Activated CD4-positive, alpha-beta memory T cell treated with anti-CD3 and anti-CD28 coated beads for 36 hours (primary cell): ENCODE data around the gene PPARG. TPM values are rescaled to one million over a fixed set of nuclear protein-coding genes. Genes with fewer than 3 reads are reported as not detected.
"Not testable (repeated sequence)": the region's sequence is repeated elsewhere in the genome, so short reads cannot be mapped to it uniquely, and the experiment has no call there.

ENCODE experiments used
- CTCF ChIA-PET: fragments of 350-600 bp; sonication (Branson Sonifier 250); formaldehyde crosslinking; loops from one replicate; lab custom pipeline; 2021; ENCODE audit warnings: antibody characterized with exemption, inconsistent platforms; lab: Charles Lee
- POLR2A ChIA-PET: fragments of 350-600 bp; sonication (Branson Sonifier 250); formaldehyde crosslinking; loops from one replicate; lab custom pipeline; 2021; ENCODE audit warnings: antibody characterized with exemption; lab: Charles Lee
- DNase-seq: peaks from one replicate; pipeline ENCODE4 v3.0.0-alpha.2; 2020
- H3K27ac Mint-ChIP-seq: one replicate; pipeline ENCODE4 v1.8.0; 2021; ENCODE audit warnings: mixed read lengths
- H3K27me3 Mint-ChIP-seq: one replicate; pipeline ENCODE4 v1.8.0; 2021; ENCODE audit warnings: mixed read lengths
- H3K36me3 Mint-ChIP-seq: one replicate; pipeline ENCODE4 v1.8.0; 2021; ENCODE audit warnings: mixed read lengths
- H3K4me1 Mint-ChIP-seq: one replicate; pipeline ENCODE4 v1.8.0; 2021; ENCODE audit warnings: low read depth, mixed read lengths
- H3K4me3 Mint-ChIP-seq: one replicate; pipeline ENCODE4 v1.8.0; 2021; ENCODE audit warnings: mild to moderate bottlenecking, mixed read lengths
- H3K9me3 Mint-ChIP-seq: one replicate; pipeline ENCODE4 v1.8.0; 2021; ENCODE audit warnings: mixed read lengths
- intact Hi-C: fragments of 100-400 bp; cut with micrococcal nuclease; formaldehyde crosslinking; loops from one replicate; pipeline ENCODE4 v1.15.1; 2023
- total RNA-seq, 2 experiments: library from RNA; stranded (reverse); gene quantifications; one replicate each; pipeline ENCODE4 v1.2.3, GENCODE V29; 2021

The PPARG gene
- total RNA-seq, 2 experiments from 2014 or later = 2.7 TPM

GRCh38 chr3:12285003-12285555 lies 3.8 kb upstream of the PPARG start:
- H3K36me3 Mint-ChIP-seq = no peaks in the 10 kb centered on the region
- no peak overlapping the region for H3K4me3 Mint-ChIP-seq
- no peak overlapping the region for H3K27ac Mint-ChIP-seq
- intact Hi-C loops = loop anchor here (5.0 kb wide), 2 partner anchors 148 to 187 kb away; no protein-coding TSS in a partner anchor
- POLR2A ChIA-PET = no interaction called here
- H3K4me1 Mint-ChIP-seq = peaks cover 10% of the 10 kb centered on the region
- CTCF ChIA-PET = no interaction called here
- H3K9me3 Mint-ChIP-seq = no peaks in the 10 kb centered on the region
- DNase-seq = no peak
- peaks cover 40% of the 10 kb centered on the region for H3K27me3 Mint-ChIP-seq

- CTCF ChIA-PET = not testable (repeated sequence)
- H3K27me3 Mint-ChIP-seq = peaks cover 36% of the 10 kb centered on the region
Measured at GRCh38 chr3:12285779-12286178, 3.1 kb upstream of the PPARG start.

GRCh38 chr3:12286504-12286903 lies 2.4 kb upstream of the PPARG start:
- Mint-ChIP-seq H3K27ac (no peak overlapping the region), H3K4me1 (peaks cover 10% of the 10 kb centered on the region), H3K27me3 (peaks cover 40% of the 10 kb centered on the region), H3K9me3 (no peaks in the 10 kb centered on the region), H3K4me3 (no peak overlapping the region), H3K36me3 (no peaks in the 10 kb centered on the region)
- intact Hi-C loops = loop anchor here (5.0 kb wide), 2 partner anchors 149 to 186 kb away; no protein-coding TSS in a partner anchor
- POLR2A ChIA-PET = no interaction called here
- CTCF ChIA-PET = interaction anchor here (1.0 kb wide), 1 partner anchor 151 kb away, joined by 3 read pairs; no protein-coding TSS in a partner anchor
- DNase-seq = no peak

More at GRCh38 chr3:12285779-12286178, 3.1 kb upstream of the PPARG start:
- H3K9me3 Mint-ChIP-seq, H3K27ac Mint-ChIP-seq, H3K4me3 Mint-ChIP-seq, H3K36me3 Mint-ChIP-seq, POLR2A ChIA-PET, DNase-seq: not testable (repeated sequence)
- intact Hi-C loops = loop anchor here (5.0 kb wide), 2 partner anchors 148 to 187 kb away; no protein-coding TSS in a partner anchor
- peaks cover 10% of the 10 kb centered on the region for H3K4me1 Mint-ChIP-seq

GRCh38 chr3:12286927-12287726 lies 1.7 kb upstream of the PPARG start:
- H3K4me1 Mint-ChIP-seq = peaks cover 10% of the 10 kb centered on the region
- no peaks in the 10 kb centered on the region for H3K36me3 Mint-ChIP-seq
- peak overlapping the region; percentile 48 for H3K4me3 Mint-ChIP-seq
- no peaks in the 10 kb centered on the region for H3K9me3 Mint-ChIP-seq
- H3K27ac Mint-ChIP-seq = no peak overlapping the region
- POLR2A ChIA-PET = no interaction called here
- DNase-seq = peak; percentile 15
- peaks cover 40% of the 10 kb centered on the region for H3K27me3 Mint-ChIP-seq
- intact Hi-C loops = loop anchor here (5.0 kb wide), 2 partner anchors 150 to 185 kb away; no protein-coding TSS in a partner anchor
- CTCF ChIA-PET = interaction anchor here (0.6 to 1.2 kb wide), 4 partner anchors 100 to 267 kb away, joined by 3 to 4 read pairs (median 3); no protein-coding TSS in a partner anchor

- POLR2A ChIA-PET = no interaction called here
- peaks cover 43% of the 10 kb centered on the region for H3K27me3 Mint-ChIP-seq
- CTCF ChIA-PET = interaction anchor here (0.6 to 1.2 kb wide), 3 partner anchors 100 to 266 kb away, joined by 3 to 4 read pairs (median 3); no protein-coding TSS in a partner anchor
- no peaks in the 10 kb centered on the region for H3K9me3 Mint-ChIP-seq
- H3K27ac Mint-ChIP-seq = no peak overlapping the region
- no peaks in the 10 kb centered on the region for H3K36me3 Mint-ChIP-seq
- DNase-seq = peak; percentile 19
- H3K4me3 Mint-ChIP-seq = peak overlapping the region; percentile 43
- H3K4me1 Mint-ChIP-seq = peaks cover 10% of the 10 kb centered on the region
- intact Hi-C loops = loop anchor here (5.0 kb wide), 2 partner anchors 150 to 185 kb away; no protein-coding TSS in a partner anchor
Measured at GRCh38 chr3:12287727-12288181, 1.1 kb upstream of the PPARG start.

- Mint-ChIP-seq H3K36me3 (no peaks in the 10 kb centered on the region), H3K27me3 (peaks cover 44% of the 10 kb centered on the region), H3K4me1 (peaks cover 10% of the 10 kb centered on the region), H3K27ac (no peak overlapping the region), H3K4me3 (no peak overlapping the region), H3K9me3 (no peaks in the 10 kb centered on the region)
- ChIA-PET POLR2A (no interaction called here), CTCF (no interaction called here)
- intact Hi-C loops = loop anchor here (5.0 kb wide), 2 partner anchors 152 to 183 kb away; no protein-coding TSS in a partner anchor
- DNase-seq = no peak
Measured at GRCh38 chr3:12289524-12289923, 654 bp downstream of the PPARG start.

- Mint-ChIP-seq H3K4me3 (no peak overlapping the region), H3K27me3 (peaks cover 25% of the 10 kb centered on the region), H3K9me3 (no peaks in the 10 kb centered on the region), H3K27ac (no peak overlapping the region), H3K36me3 (no peaks in the 10 kb centered on the region), H3K4me1 (peaks cover 3% of the 10 kb centered on the region)
- CTCF ChIA-PET = no interaction called here
- POLR2A ChIA-PET = no interaction called here
- DNase-seq = no peak
- intact Hi-C loops = no loop called here
Measured at GRCh38 chr3:12292770-12293169, 3.9 kb downstream of the PPARG start.

- no peaks in the 10 kb centered on the region for H3K36me3 Mint-ChIP-seq
- H3K4me1 Mint-ChIP-seq = no peaks in the 10 kb centered on the region
- H3K27me3 Mint-ChIP-seq = peaks cover 15% of the 10 kb centered on the region
- H3K9me3 Mint-ChIP-seq = no peaks in the 10 kb centered on the region
- POLR2A ChIA-PET = no interaction called here
- H3K27ac Mint-ChIP-seq = no peak overlapping the region
- DNase-seq = no peak
- CTCF ChIA-PET = no interaction called here
- no peak overlapping the region for H3K4me3 Mint-ChIP-seq
- intact Hi-C loops = no loop called here
Measured at GRCh38 chr3:12294885-12295580, 6.2 kb downstream of the PPARG start.

- POLR2A ChIA-PET = no interaction called here
- no peaks in the 10 kb centered on the region for H3K9me3 Mint-ChIP-seq
- CTCF ChIA-PET = no interaction called here
- no peak for DNase-seq
- no peak overlapping the region for H3K4me3 Mint-ChIP-seq
- H3K27me3 Mint-ChIP-seq = peaks cover 12% of the 10 kb centered on the region
- H3K4me1 Mint-ChIP-seq = no peaks in the 10 kb centered on the region
- no peak overlapping the region for H3K27ac Mint-ChIP-seq
- H3K36me3 Mint-ChIP-seq = no peaks in the 10 kb centered on the region
- intact Hi-C loops = no loop called here
Measured at GRCh38 chr3:12296511-12296910, 7.6 kb downstream of the PPARG start.

GRCh38 chr3:12299026-12299425 lies 10.2 kb downstream of the PPARG start:
- ChIA-PET POLR2A (no interaction called here), CTCF (interaction anchor here (0.6 kb wide), 1 partner anchor 79 kb away, joined by 4 read pairs; no protein-coding TSS in a partner anchor)
- Mint-ChIP-seq H3K27ac (no peak overlapping the region), H3K4me1 (no peaks in the 10 kb centered on the region), H3K4me3 (no peak overlapping the region), H3K27me3 (peaks cover 4% of the 10 kb centered on the region), H3K9me3 (no peaks in the 10 kb centered on the region), H3K36me3 (no peaks in the 10 kb centered on the region)
- intact Hi-C loops = no loop called here
- DNase-seq = no peak

- intact Hi-C loops = no loop called here
- DNase-seq = no peak
- no peaks in the 10 kb centered on the region for H3K9me3 Mint-ChIP-seq
- H3K27ac Mint-ChIP-seq = no peak overlapping the region
- H3K27me3 Mint-ChIP-seq = peaks cover 6% of the 10 kb centered on the region
- H3K4me1 Mint-ChIP-seq = no peaks in the 10 kb centered on the region
- ChIA-PET CTCF (no interaction called here), POLR2A (no interaction called here)
- no peaks in the 10 kb centered on the region for H3K36me3 Mint-ChIP-seq
- H3K4me3 Mint-ChIP-seq = no peak overlapping the region
Measured at GRCh38 chr3:12300137-12300536, 11.3 kb downstream of the PPARG start.

- H3K27me3 Mint-ChIP-seq = peaks cover 6% of the 10 kb centered on the region
- CTCF ChIA-PET = no interaction called here
- POLR2A ChIA-PET = no interaction called here
- no peaks in the 10 kb centered on the region for H3K4me1 Mint-ChIP-seq
- no peak overlapping the region for H3K4me3 Mint-ChIP-seq
- DNase-seq = no peak
- H3K27ac Mint-ChIP-seq = no peak overlapping the region
- H3K9me3 Mint-ChIP-seq = no peaks in the 10 kb centered on the region
- intact Hi-C loops = no loop called here
- no peaks in the 10 kb centered on the region for H3K36me3 Mint-ChIP-seq
Measured at GRCh38 chr3:12301031-12301430, 12.2 kb downstream of the PPARG start.
